Measurements from ENCODE around the gene APBB1IP.

DNA sequence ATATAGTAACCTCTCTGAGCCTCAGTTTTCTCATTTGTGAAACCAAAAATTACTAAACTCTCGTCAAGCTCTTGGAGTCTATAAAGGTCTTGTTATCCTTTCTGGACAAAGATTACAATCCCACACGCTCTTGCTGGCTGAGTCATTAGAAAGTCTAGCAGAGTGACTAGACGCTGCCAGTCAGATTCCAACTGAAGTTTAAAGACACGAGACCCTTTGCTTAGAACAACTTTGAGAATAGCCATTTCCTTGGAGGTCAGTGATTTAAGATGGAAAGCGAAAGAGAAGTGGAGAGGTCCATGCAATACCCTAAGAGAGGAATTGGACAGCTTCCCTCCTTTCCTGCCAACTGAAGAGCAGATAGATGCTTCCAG lies 119.5 kb downstream of the APBB1IP start:
- TF ChIP-seq, protein P1, sequence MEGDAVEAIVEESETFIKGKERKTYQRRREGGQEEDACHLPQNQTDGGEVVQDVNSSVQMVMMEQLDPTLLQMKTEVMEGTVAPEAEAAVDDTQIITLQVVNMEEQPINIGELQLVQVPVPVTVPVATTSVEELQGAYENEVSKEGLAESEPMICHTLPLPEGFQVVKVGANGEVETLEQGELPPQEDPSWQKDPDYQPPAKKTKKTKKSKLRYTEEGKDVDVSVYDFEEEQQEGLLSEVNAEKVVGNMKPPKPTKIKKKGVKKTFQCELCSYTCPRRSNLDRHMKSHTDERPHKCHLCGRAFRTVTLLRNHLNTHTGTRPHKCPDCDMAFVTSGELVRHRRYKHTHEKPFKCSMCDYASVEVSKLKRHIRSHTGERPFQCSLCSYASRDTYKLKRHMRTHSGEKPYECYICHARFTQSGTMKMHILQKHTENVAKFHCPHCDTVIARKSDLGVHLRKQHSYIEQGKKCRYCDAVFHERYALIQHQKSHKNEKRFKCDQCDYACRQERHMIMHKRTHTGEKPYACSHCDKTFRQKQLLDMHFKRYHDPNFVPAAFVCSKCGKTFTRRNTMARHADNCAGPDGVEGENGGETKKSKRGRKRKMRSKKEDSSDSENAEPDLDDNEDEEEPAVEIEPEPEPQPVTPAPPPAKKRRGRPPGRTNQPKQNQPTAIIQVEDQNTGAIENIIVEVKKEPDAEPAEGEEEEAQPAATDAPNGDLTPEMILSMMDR (IDR thresholded peaks at IDR 0.05), result no peak
- no peak for TF ChIP-seq EZH2 (IDR thresholded peaks at IDR 0.05; ENCODE audit: borderline replicate concordance, insufficient read depth, low read depth, low read length, poor library complexity, severe bottlenecking)

Data from B cell (primary cell).